PC-3 (cell line): ENCODE data around the gene SLC37A4. TPM values are rescaled to one million over a fixed set of nuclear protein-coding genes. Genes with fewer than 3 reads are reported as not detected.
A peak's percentile ranks its signal among the peaks of the same experiment; 100 is the strongest.

Source experiments
- ATAC-seq: fragments of 200-7000 bp; cut with Tn5 transposase; 2 replicates; pipeline ENCODE4 v1.9.1; 2020; ENCODE audit warnings: mild to moderate bottlenecking, moderate library complexity
- BruUV-seq: library from RNA; stranded (reverse); fragments of 400-500 nt; replicated peaks from 2 replicates; lab custom pipeline; 2021; lab: Mats Ljungman, UMichigan
- CTCF ChIA-PET: fragments of 300-600 bp; sonication (Branson Sonifier 250); formaldehyde crosslinking; loops from one replicate; lab custom pipeline; 2022; ENCODE audit warnings: antibody characterized with exemption; lab: Charles Lee
- POLR2A ChIA-PET: fragments of 300-600 bp; sonication (Branson Sonifier 250); formaldehyde crosslinking; loops from one replicate; lab custom pipeline; 2022; ENCODE audit warnings: antibody characterized with exemption; ENCODE audit not compliant: unreplicated experiment; lab: Charles Lee
- DNase-seq: peaks from one replicate; pipeline ENCODE4 v3.0.0-alpha.2; 2015
- H2AFZ ChIP-seq: fragments of 300-600 bp; sonication (generic); 2 replicates; pipeline ENCODE4 v1.6.0; 2016; ENCODE audit warnings: antibody characterized with exemption, low read length
- H3F3A ChIP-seq: fragments of 300-600 bp; sonication (generic); one replicate; pipeline ENCODE4 v1.6.0; 2017; ENCODE audit warnings: antibody characterized with exemption, low read length, control low read depth, mild to moderate bottlenecking; ENCODE audit not compliant: unreplicated experiment
- H3K27ac ChIP-seq: fragments of 300-600 bp; sonication (generic); 2 replicates; pipeline ENCODE4 v1.5.1; 2016; ENCODE audit warnings: mild to moderate bottlenecking, low read length
- H3K27me3 ChIP-seq: fragments of 300-600 bp; sonication (generic); 2 replicates; pipeline ENCODE4 v1.6.1; 2016; ENCODE audit warnings: low read length, mixed read lengths
- H3K36me3 ChIP-seq: fragments of 300-600 bp; sonication (generic); 2 replicates; pipeline ENCODE4 v1.6.1; 2016; ENCODE audit warnings: low read depth, mixed run types, low read length, mixed read lengths
- H3K4me1 ChIP-seq: fragments of 300-600 bp; sonication (generic); 2 replicates; pipeline ENCODE4 v1.5.1; 2016; ENCODE audit warnings: low read length; ENCODE audit not compliant: insufficient read depth
- H3K4me2 ChIP-seq: fragments of 300-600 bp; sonication (generic); 2 replicates; pipeline ENCODE4 v1.6.0; 2016; ENCODE audit warnings: low read length
- H3K4me3 ChIP-seq: fragments of 300-600 bp; sonication (generic); 2 replicates; pipeline ENCODE4 v1.5.1; 2016; ENCODE audit warnings: mild to moderate bottlenecking, low read length, mixed read lengths
- H3K79me2 ChIP-seq: fragments of 300-600 bp; sonication (generic); 2 replicates; pipeline ENCODE4 v1.6.1; 2017; ENCODE audit warnings: low read length, mixed read lengths
- H3K9ac ChIP-seq: fragments of 300-600 bp; sonication (generic); 2 replicates; pipeline ENCODE4 v1.6.0; 2016; ENCODE audit warnings: mild to moderate bottlenecking, low read length
- H3K9me2 ChIP-seq: fragments of 300-600 bp; sonication (generic); replicated peaks from 2 replicates; pipeline ENCODE4 v1.6.1; 2016; ENCODE audit warnings: mixed run types, low read length, mixed read lengths
- H3K9me3 ChIP-seq: fragments of 300-600 bp; sonication (generic); 2 replicates; pipeline ENCODE4 v1.6.1; 2016; ENCODE audit warnings: low read length, mixed read lengths
- H4K20me1 ChIP-seq: fragments of 300-600 bp; sonication (generic); 2 replicates; pipeline ENCODE4 v1.6.1; 2016; ENCODE audit warnings: low read length, mixed read lengths
- EZH2 ChIP-seq: fragments of 300-600 bp; sonication (generic); IDR thresholded peaks from one replicate; pipeline ENCODE4 v1.6.1; 2017; ENCODE audit warnings: antibody characterized with exemption, mild to moderate bottlenecking, low read length; ENCODE audit not compliant: unreplicated experiment
- EZH2phosphoT487 ChIP-seq: fragments of 300-600 bp; sonication (generic); IDR thresholded peaks from 2 replicates; pipeline ENCODE4 v1.6.1; 2018; ENCODE audit warnings: mild to moderate bottlenecking, antibody characterized with exemption, low read length, borderline replicate concordance
- intact Hi-C: fragments of 100-400 bp; cut with micrococcal nuclease; formaldehyde crosslinking; loops from 2 replicates; pipeline ENCODE4 v1.9.0; 2023
- total RNA-seq: library from RNA; depleted of rRNA; stranded (reverse); fragments of >200 nt; gene quantifications from 2 replicates; pipeline ENCODE4 v1.2.3, GENCODE V29; 2014
- TF ChIP-seq, protein P1 (sequence below): fragments of 300-600 bp; sonication (generic); conservative IDR thresholded peaks from 2 replicates; pipeline ENCODE4 v1.5.1; 2017; ENCODE audit warnings: antibody characterized with exemption, low read depth, mild to moderate bottlenecking, low read length

SLC37A4 gene
- total RNA-seq, 1 experiment from 2014 or later = 31.4 TPM

DNA sequence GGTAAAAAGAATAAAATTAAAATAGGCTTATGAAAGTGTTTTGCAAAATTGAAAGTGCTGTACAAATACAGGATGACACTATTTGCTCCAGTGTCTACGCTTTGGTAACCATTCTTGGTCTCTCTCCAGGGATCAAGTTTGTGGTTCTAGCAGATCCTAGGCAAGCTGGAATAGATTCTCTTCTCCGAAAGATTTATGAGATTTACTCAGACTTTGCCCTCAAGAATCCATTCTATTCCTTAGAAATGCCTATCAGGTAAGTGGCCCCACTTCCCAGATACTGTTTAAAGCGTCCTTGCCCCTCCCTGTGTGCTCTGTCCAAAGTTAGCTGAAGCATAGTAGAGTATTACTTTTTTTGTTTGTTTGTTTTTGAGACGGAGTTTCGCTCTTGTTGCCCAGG lies 9.0 kb downstream of the SLC37A4 start:
- DNase-seq (no peak), ATAC-seq (no peak)
- intact Hi-C loops = no loop called here
- peak overlapping the region; percentile 9; the same call in 1 of the 2 replicates for H3K4me2 ChIP-seq
- H3K27ac ChIP-seq = no peak overlapping the region
- ChIA-PET CTCF (no interaction called here), POLR2A (no interaction called here)
- no peak overlapping the region for H3K4me3 ChIP-seq
- no peak overlapping the region for H3K9ac ChIP-seq
- no peaks in the 10 kb centered on the region for H3K9me2 ChIP-seq
- H3K4me1 ChIP-seq = peaks cover 24% of the 10 kb centered on the region
- H3K36me3 ChIP-seq = peaks cover 43% of the 10 kb centered on the region
- no peaks in the 10 kb centered on the region for H3K9me3 ChIP-seq
- TF ChIP-seq EZH2phosphoT487 = no peak
- TF ChIP-seq, protein P1, sequence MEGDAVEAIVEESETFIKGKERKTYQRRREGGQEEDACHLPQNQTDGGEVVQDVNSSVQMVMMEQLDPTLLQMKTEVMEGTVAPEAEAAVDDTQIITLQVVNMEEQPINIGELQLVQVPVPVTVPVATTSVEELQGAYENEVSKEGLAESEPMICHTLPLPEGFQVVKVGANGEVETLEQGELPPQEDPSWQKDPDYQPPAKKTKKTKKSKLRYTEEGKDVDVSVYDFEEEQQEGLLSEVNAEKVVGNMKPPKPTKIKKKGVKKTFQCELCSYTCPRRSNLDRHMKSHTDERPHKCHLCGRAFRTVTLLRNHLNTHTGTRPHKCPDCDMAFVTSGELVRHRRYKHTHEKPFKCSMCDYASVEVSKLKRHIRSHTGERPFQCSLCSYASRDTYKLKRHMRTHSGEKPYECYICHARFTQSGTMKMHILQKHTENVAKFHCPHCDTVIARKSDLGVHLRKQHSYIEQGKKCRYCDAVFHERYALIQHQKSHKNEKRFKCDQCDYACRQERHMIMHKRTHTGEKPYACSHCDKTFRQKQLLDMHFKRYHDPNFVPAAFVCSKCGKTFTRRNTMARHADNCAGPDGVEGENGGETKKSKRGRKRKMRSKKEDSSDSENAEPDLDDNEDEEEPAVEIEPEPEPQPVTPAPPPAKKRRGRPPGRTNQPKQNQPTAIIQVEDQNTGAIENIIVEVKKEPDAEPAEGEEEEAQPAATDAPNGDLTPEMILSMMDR = no peak
- TF ChIP-seq EZH2 = no peak
- H4K20me1 ChIP-seq = peaks cover 17% of the 10 kb centered on the region
- H3F3A ChIP-seq = peaks cover 6% of the 10 kb centered on the region
- no peak overlapping the region for H2AFZ ChIP-seq
- H3K79me2 ChIP-seq = peaks cover 59% of the 10 kb centered on the region
- H3K27me3 ChIP-seq = no peaks in the 10 kb centered on the region
- BruUV-seq = TSS peak; percentile 0

DNA sequence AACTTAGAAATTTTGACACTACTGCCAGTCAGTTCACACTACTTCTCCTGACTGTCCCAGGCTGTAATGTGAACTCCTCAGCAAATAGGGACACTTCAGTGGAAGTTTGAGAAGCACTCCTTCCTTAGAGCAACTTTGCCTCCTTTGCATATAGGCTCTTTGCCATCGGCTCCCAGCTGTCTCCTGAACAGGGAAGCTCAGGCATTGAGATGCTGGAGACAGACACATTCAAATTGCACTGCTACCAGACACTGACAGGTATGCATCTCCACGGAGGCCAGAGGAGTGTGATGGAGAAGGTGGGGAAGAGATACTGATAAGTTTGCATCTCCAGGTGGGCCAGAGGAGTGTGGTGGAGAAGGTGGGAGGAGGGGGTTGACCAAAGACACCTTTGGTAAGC lies 10.7 kb downstream of the SLC37A4 start:
- H3K27ac ChIP-seq = no peak overlapping the region
- no peaks in the 10 kb centered on the region for H3K9me3 ChIP-seq
- peaks cover 75% of the 10 kb centered on the region for H3K79me2 ChIP-seq
- peak overlapping the region; percentile 94 for H3K4me2 ChIP-seq
- H3K4me3 ChIP-seq = peak overlapping the region; percentile 98
- no peaks in the 10 kb centered on the region for H3K9me2 ChIP-seq
- H2AFZ ChIP-seq = no peak overlapping the region
- BruUV-seq = no TSS peak
- TF ChIP-seq, protein P1 = no peak
- no peak for TF ChIP-seq EZH2phosphoT487
- TF ChIP-seq EZH2 = no peak
- peak overlapping the region; percentile 99; the same call in 1 of the 2 replicates for H3K9ac ChIP-seq
- POLR2A ChIA-PET = interaction anchor here (0.6 to 1.3 kb wide), 2 partner anchors 9 to 22 kb away, joined by 4 read pairs; partner anchors contain the start of gene CENATAC
- ATAC-seq (no peak), DNase-seq (peak; percentile 34)
- CTCF ChIA-PET = interaction anchor here (0.6 to 0.9 kb wide), 2 partner anchors 76 to 78 kb away, joined by 3 to 5 read pairs; no protein-coding TSS in a partner anchor
- H3K36me3 ChIP-seq = peaks cover 59% of the 10 kb centered on the region
- intact Hi-C loops = loop anchor here (2.0 to 5.0 kb wide), 2 partner anchors 21 to 37 kb away; partner anchors contain the start of genes CENATAC and HYOU1
- H3K4me1 ChIP-seq = peaks cover 31% of the 10 kb centered on the region
- no peaks in the 10 kb centered on the region for H3K27me3 ChIP-seq
- H3F3A ChIP-seq = peaks cover 22% of the 10 kb centered on the region
- peaks cover 27% of the 10 kb centered on the region for H4K20me1 ChIP-seq
